ENCODE measurements around the gene UBTD2. TPM values are rescaled to one million over a fixed set of nuclear protein-coding genes. Genes with fewer than 3 reads are reported as not detected.

Gene UBTD2
- total and polyA plus RNA-seq, 10 of the 15 experiments (the other 5 are each of a cell fraction or from before 2014, with no cell fraction given): 7.7 to 30.5 (median 19.4) TPM

DNA sequence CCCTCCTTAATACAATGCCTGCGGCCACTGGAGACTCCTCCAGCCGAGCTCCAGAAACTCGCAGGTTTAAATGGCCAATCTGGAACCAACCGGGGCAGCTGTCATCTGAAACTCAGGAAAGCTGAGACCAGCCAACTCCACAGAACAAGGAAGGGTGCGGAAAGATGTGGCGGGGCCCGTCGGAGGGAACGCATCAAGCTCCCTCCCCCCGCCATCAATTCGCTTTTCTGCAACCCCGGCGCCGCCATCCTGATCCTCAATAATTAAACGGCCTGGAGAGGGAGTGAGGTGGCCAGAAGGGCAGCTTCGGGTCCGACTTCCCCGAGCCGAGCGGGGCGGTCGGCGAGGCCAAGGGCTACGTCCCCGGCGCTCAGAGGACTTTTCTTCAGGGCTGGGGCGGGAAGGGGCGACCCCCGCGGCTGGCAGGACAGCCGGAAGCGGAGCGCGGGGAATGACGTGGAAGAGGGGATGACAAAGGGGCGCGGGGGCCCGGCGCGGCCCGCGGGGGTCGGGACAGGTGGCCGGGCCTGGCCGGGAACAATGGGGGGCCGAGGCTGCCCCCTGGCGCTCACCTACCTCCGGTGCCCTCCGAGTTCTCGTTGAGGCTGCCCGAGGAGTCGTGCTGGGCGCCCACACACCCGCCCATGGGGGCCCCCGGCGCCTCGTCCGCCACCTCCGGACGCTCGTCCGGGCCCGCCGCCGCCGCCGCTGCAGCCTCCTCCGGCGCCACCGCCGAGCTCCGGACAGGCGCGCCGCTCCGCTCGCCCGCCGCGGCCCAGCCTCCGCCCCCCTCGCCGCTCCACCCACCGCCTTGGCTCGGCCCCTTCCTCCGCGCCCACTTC, at the start of gene UBTD2 (continued):
- TF ChIP-seq WRNIP1 (IDR thresholded peaks at IDR 0.05; ENCODE audit: borderline replicate concordance, low read depth, low read length) (no peak), YY1 (IDR thresholded peaks at IDR 0.05; ENCODE audit: low read depth, low read length) (0 out of 2 replicates have a peak, but pooled peaks have one; percentile 43), YBX1 (IDR thresholded peaks at IDR 0.05) (no peak), MTA3 (IDR thresholded peaks at IDR 0.05; ENCODE audit: borderline replicate concordance, low read length) (no peak), RAD21 (IDR thresholded peaks at IDR 0.05; ENCODE audit: insufficient read depth, low read depth, low read length) (peak; percentile 46), GATAD2B (conservative IDR thresholded peaks at IDR 0.05; ENCODE audit: low read depth) (peak; percentile 90; the same call in 1 of the 2 replicates), ZNF384 (IDR thresholded peaks at IDR 0.05; ENCODE audit: borderline replicate concordance, low read depth, low read length) (no peak), ZSCAN29 (IDR thresholded peaks at IDR 0.05) (no peak), KLF5 (IDR thresholded peaks at IDR 0.05; ENCODE audit: partially characterized antibody) (no peak), NFXL1 (IDR thresholded peaks at IDR 0.05; ENCODE audit: borderline replicate concordance) (no peak), ZNF207 (IDR thresholded peaks at IDR 0.05; ENCODE audit: borderline replicate concordance) (0 out of 2 replicates have a peak, but pooled peaks have one; percentile 23), BHLHE40 (IDR thresholded peaks at IDR 0.05; ENCODE audit: borderline replicate concordance in 1 of 2, low read depth in 2 of 2, low read length in 1 of 2) (peak in 1 of 2 experiments; percentile 66; a peak in 1 of 4 replicates), IKZF1 (conservative IDR thresholded peaks at IDR 0.05) (peak; percentile 89), RBBP5 (conservative IDR thresholded peaks at IDR 0.05) (no peak), CHD1 (IDR thresholded peaks at IDR 0.05; ENCODE audit: low read depth, low read length) (no peak), SP1 (IDR thresholded peaks at IDR 0.05; ENCODE audit: low read depth, low read length) (no peak), TARDBP (IDR thresholded peaks at IDR 0.05; ENCODE audit: borderline replicate concordance) (no peak), ZBED1 (IDR thresholded peaks at IDR 0.05; ENCODE audit: borderline replicate concordance) (no peak), BMI1 (IDR thresholded peaks at IDR 0.05; ENCODE audit: borderline replicate concordance) (no peak)
- TF ChIP-seq, protein P1, sequence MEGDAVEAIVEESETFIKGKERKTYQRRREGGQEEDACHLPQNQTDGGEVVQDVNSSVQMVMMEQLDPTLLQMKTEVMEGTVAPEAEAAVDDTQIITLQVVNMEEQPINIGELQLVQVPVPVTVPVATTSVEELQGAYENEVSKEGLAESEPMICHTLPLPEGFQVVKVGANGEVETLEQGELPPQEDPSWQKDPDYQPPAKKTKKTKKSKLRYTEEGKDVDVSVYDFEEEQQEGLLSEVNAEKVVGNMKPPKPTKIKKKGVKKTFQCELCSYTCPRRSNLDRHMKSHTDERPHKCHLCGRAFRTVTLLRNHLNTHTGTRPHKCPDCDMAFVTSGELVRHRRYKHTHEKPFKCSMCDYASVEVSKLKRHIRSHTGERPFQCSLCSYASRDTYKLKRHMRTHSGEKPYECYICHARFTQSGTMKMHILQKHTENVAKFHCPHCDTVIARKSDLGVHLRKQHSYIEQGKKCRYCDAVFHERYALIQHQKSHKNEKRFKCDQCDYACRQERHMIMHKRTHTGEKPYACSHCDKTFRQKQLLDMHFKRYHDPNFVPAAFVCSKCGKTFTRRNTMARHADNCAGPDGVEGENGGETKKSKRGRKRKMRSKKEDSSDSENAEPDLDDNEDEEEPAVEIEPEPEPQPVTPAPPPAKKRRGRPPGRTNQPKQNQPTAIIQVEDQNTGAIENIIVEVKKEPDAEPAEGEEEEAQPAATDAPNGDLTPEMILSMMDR (IDR thresholded peaks at IDR 0.05 in 2 of 3, conservative IDR thresholded peaks at IDR 0.05 in 1 of 3; ENCODE audit: control insufficient read depth in 2 of 3, extremely low read depth in 1 of 3, insufficient read depth in 1 of 3, low read depth in 3 of 3, low read length in 3 of 3): peak; percentile 30 to 64 (median 57); a peak in 3 of 6 replicates
- TF ChIP-seq, protein P2, sequence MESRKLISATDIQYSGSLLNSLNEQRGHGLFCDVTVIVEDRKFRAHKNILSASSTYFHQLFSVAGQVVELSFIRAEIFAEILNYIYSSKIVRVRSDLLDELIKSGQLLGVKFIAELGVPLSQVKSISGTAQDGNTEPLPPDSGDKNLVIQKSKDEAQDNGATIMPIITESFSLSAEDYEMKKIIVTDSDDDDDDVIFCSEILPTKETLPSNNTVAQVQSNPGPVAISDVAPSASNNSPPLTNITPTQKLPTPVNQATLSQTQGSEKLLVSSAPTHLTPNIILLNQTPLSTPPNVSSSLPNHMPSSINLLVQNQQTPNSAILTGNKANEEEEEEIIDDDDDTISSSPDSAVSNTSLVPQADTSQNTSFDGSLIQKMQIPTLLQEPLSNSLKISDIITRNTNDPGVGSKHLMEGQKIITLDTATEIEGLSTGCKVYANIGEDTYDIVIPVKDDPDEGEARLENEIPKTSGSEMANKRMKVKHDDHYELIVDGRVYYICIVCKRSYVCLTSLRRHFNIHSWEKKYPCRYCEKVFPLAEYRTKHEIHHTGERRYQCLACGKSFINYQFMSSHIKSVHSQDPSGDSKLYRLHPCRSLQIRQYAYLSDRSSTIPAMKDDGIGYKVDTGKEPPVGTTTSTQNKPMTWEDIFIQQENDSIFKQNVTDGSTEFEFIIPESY (IDR thresholded peaks at IDR 0.05): no peak
- TF ChIP-seq, protein P3, sequence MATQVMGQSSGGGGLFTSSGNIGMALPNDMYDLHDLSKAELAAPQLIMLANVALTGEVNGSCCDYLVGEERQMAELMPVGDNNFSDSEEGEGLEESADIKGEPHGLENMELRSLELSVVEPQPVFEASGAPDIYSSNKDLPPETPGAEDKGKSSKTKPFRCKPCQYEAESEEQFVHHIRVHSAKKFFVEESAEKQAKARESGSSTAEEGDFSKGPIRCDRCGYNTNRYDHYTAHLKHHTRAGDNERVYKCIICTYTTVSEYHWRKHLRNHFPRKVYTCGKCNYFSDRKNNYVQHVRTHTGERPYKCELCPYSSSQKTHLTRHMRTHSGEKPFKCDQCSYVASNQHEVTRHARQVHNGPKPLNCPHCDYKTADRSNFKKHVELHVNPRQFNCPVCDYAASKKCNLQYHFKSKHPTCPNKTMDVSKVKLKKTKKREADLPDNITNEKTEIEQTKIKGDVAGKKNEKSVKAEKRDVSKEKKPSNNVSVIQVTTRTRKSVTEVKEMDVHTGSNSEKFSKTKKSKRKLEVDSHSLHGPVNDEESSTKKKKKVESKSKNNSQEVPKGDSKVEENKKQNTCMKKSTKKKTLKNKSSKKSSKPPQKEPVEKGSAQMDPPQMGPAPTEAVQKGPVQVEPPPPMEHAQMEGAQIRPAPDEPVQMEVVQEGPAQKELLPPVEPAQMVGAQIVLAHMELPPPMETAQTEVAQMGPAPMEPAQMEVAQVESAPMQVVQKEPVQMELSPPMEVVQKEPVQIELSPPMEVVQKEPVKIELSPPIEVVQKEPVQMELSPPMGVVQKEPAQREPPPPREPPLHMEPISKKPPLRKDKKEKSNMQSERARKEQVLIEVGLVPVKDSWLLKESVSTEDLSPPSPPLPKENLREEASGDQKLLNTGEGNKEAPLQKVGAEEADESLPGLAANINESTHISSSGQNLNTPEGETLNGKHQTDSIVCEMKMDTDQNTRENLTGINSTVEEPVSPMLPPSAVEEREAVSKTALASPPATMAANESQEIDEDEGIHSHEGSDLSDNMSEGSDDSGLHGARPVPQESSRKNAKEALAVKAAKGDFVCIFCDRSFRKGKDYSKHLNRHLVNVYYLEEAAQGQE (IDR thresholded peaks at IDR 0.05; ENCODE audit: low read depth, low read length): no peak
